MM.1S (cell line): Measurements from ENCODE around the gene F11.
"Not testable (repeated sequence)": the region's sequence is repeated elsewhere in the genome, so short reads cannot be mapped to it uniquely, and the experiment has no call there.

Experiments
- DNase-seq: peaks from one replicate; pipeline ENCODE4 v3.0.0-alpha.2; 2015
- H2AFZ ChIP-seq: fragments of 300-600 bp; sonication (generic); 2 replicates; pipeline ENCODE4 v1.6.0; 2016; ENCODE audit warnings: antibody characterized with exemption, low read length
- H3F3A ChIP-seq: fragments of 300-600 bp; sonication (generic); 2 replicates; pipeline ENCODE4 v1.6.1; 2016; ENCODE audit warnings: mild to moderate bottlenecking, antibody characterized with exemption, low read length, moderate library complexity, mixed read lengths; ENCODE audit not compliant: insufficient read depth
- H3K27ac ChIP-seq: fragments of 300-600 bp; sonication (generic); 2 replicates; pipeline ENCODE4 v1.5.1; 2016; ENCODE audit warnings: mild to moderate bottlenecking, low read length
- H3K27me3 ChIP-seq: fragments of 300-600 bp; sonication (generic); replicated peaks from 2 replicates; pipeline ENCODE4 v1.6.0; 2016; ENCODE audit warnings: low read length; ENCODE audit not compliant: insufficient read depth
- H3K36me3 ChIP-seq: fragments of 300-600 bp; sonication (generic); replicated peaks from 2 replicates; pipeline ENCODE4 v1.6.1; 2016; ENCODE audit warnings: mild to moderate bottlenecking, low read length, mixed read lengths; ENCODE audit not compliant: insufficient read depth
- H3K4me1 ChIP-seq: fragments of 300-600 bp; sonication (generic); 2 replicates; pipeline ENCODE4 v1.6.1; 2016; ENCODE audit warnings: low read length, mixed read lengths
- H3K4me2 ChIP-seq: fragments of 300-600 bp; sonication (generic); 2 replicates; pipeline ENCODE4 v1.6.0; 2016; ENCODE audit warnings: low read depth, low read length
- H3K4me3 ChIP-seq: fragments of 300-600 bp; sonication (generic); 2 replicates; pipeline ENCODE4 v1.5.1; 2016; ENCODE audit warnings: low read length, mixed read lengths
- H3K79me2 ChIP-seq: fragments of 300-600 bp; sonication (generic); 2 replicates; pipeline ENCODE4 v1.6.1; 2016; ENCODE audit warnings: mixed run types, low read length, mixed read lengths
- H3K9ac ChIP-seq: fragments of 300-600 bp; sonication (generic); 2 replicates; pipeline ENCODE4 v1.6.1; 2016; ENCODE audit warnings: low read length, mixed read lengths
- H3K9me2 ChIP-seq: fragments of 300-600 bp; sonication (generic); replicated peaks from 2 replicates; pipeline ENCODE4 v1.6.1; 2016; ENCODE audit warnings: mild to moderate bottlenecking, low read length, mixed read lengths; ENCODE audit not compliant: insufficient read depth
- H3K9me3 ChIP-seq: fragments of 300-600 bp; sonication (generic); replicated peaks from 2 replicates; pipeline ENCODE4 v1.6.1; 2016; ENCODE audit warnings: mild to moderate bottlenecking, low read length, mixed read lengths; ENCODE audit not compliant: insufficient read depth
- H4K20me1 ChIP-seq: fragments of 300-600 bp; sonication (generic); 2 replicates; pipeline ENCODE4 v1.6.1; 2016; ENCODE audit warnings: mild to moderate bottlenecking, low read length, moderate library complexity, mixed read lengths; ENCODE audit not compliant: insufficient read depth
- EZH2 ChIP-seq: fragments of 300-600 bp; sonication (generic); optimal IDR thresholded peaks from 2 replicates; pipeline ENCODE3; 2017; ENCODE audit warnings: low read depth, mild to moderate bottlenecking, antibody characterized with exemption, low read length, mixed read lengths
- EZH2phosphoT487 ChIP-seq: fragments of 300-600 bp; sonication (generic); IDR thresholded peaks from 2 replicates; pipeline ENCODE4 v1.6.1; 2018; ENCODE audit warnings: antibody characterized with exemption, low read length
- TF ChIP-seq, protein P1 (sequence below): fragments of 300-600 bp; sonication (generic); IDR thresholded peaks from 2 replicates; pipeline ENCODE4 v1.5.1; 2016; ENCODE audit warnings: antibody characterized with exemption, low read length, mixed read lengths

Gene F11

DNA sequence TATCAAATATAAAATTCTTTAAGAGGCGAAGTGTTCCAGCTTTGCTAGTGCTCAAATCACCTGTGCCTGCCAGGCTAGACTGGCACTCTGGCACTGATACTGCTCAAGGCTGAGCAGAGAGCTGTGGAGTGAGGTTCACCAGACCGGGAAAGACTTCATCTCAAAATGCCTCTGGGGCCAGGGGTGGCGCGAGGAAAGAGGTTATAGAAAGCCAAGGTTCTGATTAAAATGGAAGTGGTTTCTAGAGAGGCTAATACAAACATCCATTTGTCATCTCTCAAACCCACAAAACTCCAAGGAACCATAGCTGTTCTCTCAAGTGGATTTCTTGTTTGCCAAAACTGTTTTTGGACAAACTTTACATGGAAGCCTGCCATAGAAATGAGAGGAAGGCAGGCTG is 41.5 kb downstream of the F11 start:
- Histone ChIP-seq H3K27me3 (no peaks in the 10 kb centered on the region), H3K9me3 (no peaks in the 10 kb centered on the region), H2AFZ (no peak overlapping the region), H3K9ac (no peak overlapping the region), H3K79me2 (no peaks in the 10 kb centered on the region), H3K4me3 (no peak overlapping the region), H3K27ac (no peak overlapping the region), H3K4me1 (no peaks in the 10 kb centered on the region), H3F3A (no peaks in the 10 kb centered on the region), H3K9me2 (no peaks in the 10 kb centered on the region), H4K20me1 (no peaks in the 10 kb centered on the region), H3K4me2 (no peak overlapping the region), H3K36me3 (no peaks in the 10 kb centered on the region)
- no peak for DNase-seq
- TF ChIP-seq, protein P1, sequence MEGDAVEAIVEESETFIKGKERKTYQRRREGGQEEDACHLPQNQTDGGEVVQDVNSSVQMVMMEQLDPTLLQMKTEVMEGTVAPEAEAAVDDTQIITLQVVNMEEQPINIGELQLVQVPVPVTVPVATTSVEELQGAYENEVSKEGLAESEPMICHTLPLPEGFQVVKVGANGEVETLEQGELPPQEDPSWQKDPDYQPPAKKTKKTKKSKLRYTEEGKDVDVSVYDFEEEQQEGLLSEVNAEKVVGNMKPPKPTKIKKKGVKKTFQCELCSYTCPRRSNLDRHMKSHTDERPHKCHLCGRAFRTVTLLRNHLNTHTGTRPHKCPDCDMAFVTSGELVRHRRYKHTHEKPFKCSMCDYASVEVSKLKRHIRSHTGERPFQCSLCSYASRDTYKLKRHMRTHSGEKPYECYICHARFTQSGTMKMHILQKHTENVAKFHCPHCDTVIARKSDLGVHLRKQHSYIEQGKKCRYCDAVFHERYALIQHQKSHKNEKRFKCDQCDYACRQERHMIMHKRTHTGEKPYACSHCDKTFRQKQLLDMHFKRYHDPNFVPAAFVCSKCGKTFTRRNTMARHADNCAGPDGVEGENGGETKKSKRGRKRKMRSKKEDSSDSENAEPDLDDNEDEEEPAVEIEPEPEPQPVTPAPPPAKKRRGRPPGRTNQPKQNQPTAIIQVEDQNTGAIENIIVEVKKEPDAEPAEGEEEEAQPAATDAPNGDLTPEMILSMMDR = no peak
- TF ChIP-seq EZH2phosphoT487 (no peak), EZH2 (no peak)

DNA sequence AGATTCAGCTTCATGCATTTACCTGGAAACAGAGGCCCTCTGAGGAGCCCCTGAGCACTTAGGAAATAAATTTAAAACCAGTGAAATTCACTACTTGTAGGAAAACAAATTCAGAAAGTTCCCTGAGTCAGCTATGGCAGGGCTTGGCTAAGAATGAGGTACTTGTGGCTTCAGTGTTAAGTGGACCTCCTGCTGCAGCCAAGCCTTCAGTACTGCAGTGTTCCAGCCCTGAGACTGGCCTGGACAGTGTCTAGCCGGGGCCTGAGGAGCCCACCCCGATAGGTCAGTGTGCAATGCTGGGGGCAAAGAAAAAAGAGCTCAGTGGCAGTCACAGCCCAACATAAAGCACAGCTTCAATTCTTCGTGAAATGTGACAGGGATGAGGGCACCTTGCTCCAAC is 41.9 kb downstream of the F11 start:
- H4K20me1 ChIP-seq = no peaks in the 10 kb centered on the region
- no peak for TF ChIP-seq EZH2
- TF ChIP-seq, protein P1 = no peak
- TF ChIP-seq EZH2phosphoT487 = no peak

DNA sequence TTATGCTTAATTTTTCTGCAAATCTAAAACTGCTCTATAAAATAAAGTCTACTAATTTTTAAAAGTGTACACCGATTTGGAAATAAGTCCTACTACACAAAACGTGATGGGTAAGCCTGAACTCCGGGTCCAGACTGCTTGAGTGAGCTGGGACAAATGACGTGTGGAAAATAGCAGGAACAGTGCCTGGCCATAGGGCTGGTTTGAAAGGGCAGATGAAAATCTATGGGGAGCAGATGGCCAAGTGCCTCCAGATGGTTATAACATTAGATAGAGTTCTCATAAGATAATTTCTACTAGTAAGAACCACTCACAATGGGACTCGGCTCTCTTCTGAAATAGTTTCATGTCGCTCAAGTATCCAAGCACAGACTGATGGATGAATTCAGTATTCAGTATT is 52.5 kb downstream of the F11 start:
- no peaks in the 10 kb centered on the region for H3K79me2 ChIP-seq
- H3K4me3 ChIP-seq = no peak overlapping the region
- no peak overlapping the region for H2AFZ ChIP-seq
- H4K20me1 ChIP-seq = no peaks in the 10 kb centered on the region
- no peaks in the 10 kb centered on the region for H3K9me2 ChIP-seq
- H3F3A ChIP-seq = no peaks in the 10 kb centered on the region
- no peak overlapping the region for H3K4me2 ChIP-seq
- no peaks in the 10 kb centered on the region for H3K4me1 ChIP-seq
- TF ChIP-seq EZH2 (no peak), EZH2phosphoT487 (no peak)
- TF ChIP-seq, protein P1 = no peak
- H3K9me3 ChIP-seq = no peaks in the 10 kb centered on the region
- H3K27me3 ChIP-seq = no peaks in the 10 kb centered on the region
- H3K27ac ChIP-seq = no peak overlapping the region
- H3K9ac ChIP-seq = no peak overlapping the region
- DNase-seq = no peak
- H3K36me3 ChIP-seq = no peaks in the 10 kb centered on the region

More for the DNA sequence above, 41.9 kb downstream of the F11 start:
- Histone ChIP-seq H3K4me3 (no peak overlapping the region), H3K9me3 (no peaks in the 10 kb centered on the region), H2AFZ (no peak overlapping the region), H3K4me1 (no peaks in the 10 kb centered on the region), H3K27ac (no peak overlapping the region), H3K27me3 (no peaks in the 10 kb centered on the region), H3F3A (no peaks in the 10 kb centered on the region), H3K9ac (no peak overlapping the region), H3K4me2 (no peak overlapping the region), H3K36me3 (no peaks in the 10 kb centered on the region), H3K79me2 (no peaks in the 10 kb centered on the region), H3K9me2 (no peaks in the 10 kb centered on the region)
- DNase-seq = no peak

DNA sequence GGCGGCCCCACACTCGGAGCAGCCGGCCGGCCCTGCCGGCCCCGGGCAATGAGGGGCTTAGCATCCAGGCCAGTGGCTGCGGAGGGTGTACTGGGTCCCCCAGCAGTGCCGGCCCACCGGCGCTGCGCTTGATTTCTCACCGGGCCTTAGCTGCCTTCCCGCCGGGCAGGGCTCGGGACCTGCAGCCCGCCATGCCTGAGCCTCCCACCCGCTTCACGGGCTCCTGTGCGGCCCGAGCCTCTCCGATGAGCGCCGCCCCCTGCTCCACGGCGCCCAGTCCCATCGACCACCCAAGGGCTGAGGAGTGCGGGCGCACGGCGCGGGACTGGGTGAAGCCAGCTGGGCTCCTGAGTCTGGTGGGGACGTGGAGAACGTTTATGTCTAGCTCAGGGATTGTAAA is 58.7 kb downstream of the F11 start:
- not testable (repeated sequence) for H3K9me2 ChIP-seq, H3K79me2 ChIP-seq, H3K36me3 ChIP-seq, H2AFZ ChIP-seq, H3K27me3 ChIP-seq, H3K4me3 ChIP-seq, H4K20me1 ChIP-seq, DNase-seq, H3K4me2 ChIP-seq, H3K27ac ChIP-seq, H3K9me3 ChIP-seq, H3K4me1 ChIP-seq, H3K9ac ChIP-seq, H3F3A ChIP-seq
